ENCODE data around the gene ZNF582. TPM values are rescaled to one million over a fixed set of nuclear protein-coding genes. Genes with fewer than 3 reads are reported as not detected.
"Not testable (repeated sequence)": the region's sequence is repeated elsewhere in the genome, so short reads cannot be mapped to it uniquely, and the experiment has no call there.

Gene ZNF582
- total RNA-seq, 2 experiments from 2014 or later = 0.58 to 0.71 TPM

DNA sequence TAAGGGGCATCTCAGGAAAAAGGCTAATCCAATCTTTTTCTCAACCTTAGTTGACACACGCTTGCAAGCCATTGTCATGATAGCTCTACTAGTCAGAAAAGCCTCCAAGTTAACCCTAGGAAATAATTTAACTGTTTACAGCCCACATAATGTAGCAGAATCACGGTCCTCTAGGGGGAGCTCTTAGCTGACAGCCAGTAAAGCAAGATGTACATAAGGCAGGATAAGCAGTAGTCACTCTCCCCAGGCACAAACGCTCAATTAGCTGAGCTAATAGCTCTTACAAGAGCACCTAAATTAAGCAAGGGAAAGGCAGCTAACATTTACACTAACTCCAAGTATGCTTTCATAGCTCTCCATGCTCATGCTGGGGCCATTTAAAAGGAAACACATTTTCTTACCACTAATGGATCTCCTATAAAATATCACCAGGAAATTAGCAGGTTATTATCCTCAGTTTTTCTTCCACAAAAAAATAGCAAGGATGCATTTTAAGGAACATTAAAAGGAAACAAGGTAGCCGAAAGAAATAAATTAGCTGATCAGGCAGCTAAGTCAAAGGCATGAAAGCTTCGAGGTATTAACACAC, 45.0 kb downstream of the ZNF582 start:
- POLR2A ChIA-PET = interaction anchor here (0.5 kb wide), 1 partner anchor 294 kb away, joined by 3 read pairs; no protein-coding TSS in a partner anchor
- CTCF ChIA-PET = interaction anchor here (0.6 to 3.4 kb wide), 20 partner anchors 10 to 1540 kb away, joined by 3 to 33 read pairs (median 3); no protein-coding TSS in a partner anchor

DNA sequence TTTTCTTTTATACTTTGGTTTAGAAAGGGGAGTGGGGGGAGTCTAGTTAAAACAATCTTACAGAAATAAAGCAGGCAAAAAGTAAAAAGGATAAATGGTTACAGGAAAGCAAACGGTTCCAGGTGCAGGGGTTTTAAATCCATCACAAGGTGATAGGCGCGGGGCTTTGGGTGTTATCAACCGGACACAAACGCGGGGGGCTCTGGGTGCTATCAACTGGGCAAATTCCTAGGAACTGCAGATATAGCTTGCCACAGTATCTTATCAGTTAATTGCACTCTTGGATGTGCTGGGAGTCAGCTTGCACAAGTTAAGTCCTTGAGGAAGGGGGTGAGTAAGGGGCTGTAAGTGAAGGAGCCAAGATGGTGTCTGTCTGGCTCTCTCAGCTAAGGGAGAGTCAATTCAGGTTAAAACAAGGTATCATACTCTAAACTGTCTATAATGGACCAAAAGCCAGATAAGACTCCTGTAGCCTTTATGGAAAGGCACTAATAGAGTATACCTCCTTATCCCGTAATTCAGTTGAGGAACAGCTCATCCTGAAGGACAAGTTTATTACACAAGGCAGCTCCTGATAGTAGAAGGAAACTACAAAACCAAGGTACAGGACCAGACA, 46.1 kb downstream of the ZNF582 start:
- H3K9me3 Mint-ChIP-seq = peaks cover 7% of the 10 kb centered on the region
- intact Hi-C loops (cut with micrococcal nuclease) = no loop called here
- DNase-seq = no peak
- H3K27ac Mint-ChIP-seq = no peak overlapping the region
- peaks cover 7% of the 10 kb centered on the region for H3K27me3 Mint-ChIP-seq
- no peaks in the 10 kb centered on the region for H3K4me1 Mint-ChIP-seq (ENCODE audit: low read depth)
- peaks cover 6% of the 10 kb centered on the region for H3K36me3 Mint-ChIP-seq
- CTCF ChIA-PET = interaction anchor here (0.8 to 3.4 kb wide), 11 partner anchors 9 to 271 kb away, joined by 3 to 33 read pairs (median 5); no protein-coding TSS in a partner anchor
- H3K4me3 Mint-ChIP-seq = no peak overlapping the region
- POLR2A ChIA-PET = no interaction called here

More for the DNA sequence above, 45.0 kb downstream of the ZNF582 start:
- Mint-ChIP-seq H3K36me3 (no peaks in the 10 kb centered on the region), H3K4me3 (no peak overlapping the region), H3K27ac (no peak overlapping the region), H3K9me3 (no peaks in the 10 kb centered on the region), H3K27me3 (no peaks in the 10 kb centered on the region), H3K4me1 (ENCODE audit: low read depth) (no peaks in the 10 kb centered on the region)
- intact Hi-C loops (cut with micrococcal nuclease) = no loop called here
- peak; percentile 20 for DNase-seq

DNA sequence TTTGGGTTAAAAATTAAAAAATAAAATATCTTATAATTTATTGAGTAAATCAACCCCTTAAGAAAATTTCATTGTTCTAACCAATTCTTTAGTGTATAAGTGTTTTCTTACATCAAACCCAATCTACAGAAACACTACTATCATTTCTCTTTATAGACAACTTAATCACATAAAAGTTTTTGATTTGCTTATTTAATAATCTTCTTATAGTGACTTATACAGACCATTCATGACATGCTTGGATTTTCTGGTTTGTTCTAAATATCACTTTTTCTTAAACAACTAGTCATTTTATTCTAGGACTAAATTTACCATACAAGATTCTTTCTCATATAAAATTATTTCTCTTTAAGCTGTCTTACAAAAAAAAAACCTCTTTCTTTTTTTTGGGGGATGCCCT, 51.4 kb downstream of the ZNF582 start:
- intact Hi-C loops (cut with micrococcal nuclease) = no loop called here
- CTCF ChIA-PET = interaction anchor here (0.6 kb wide), 1 partner anchor 34 kb away, joined by 3 read pairs; no protein-coding TSS in a partner anchor
- Mint-ChIP-seq H3K36me3 (peaks cover 6% of the 10 kb centered on the region), H3K27me3 (peaks cover 15% of the 10 kb centered on the region), H3K4me1 (ENCODE audit: low read depth) (no peaks in the 10 kb centered on the region), H3K4me3 (no peak overlapping the region), H3K27ac (no peak overlapping the region), H3K9me3 (peaks cover 14% of the 10 kb centered on the region)
- POLR2A ChIA-PET = no interaction called here
- DNase-seq = no peak

DNA sequence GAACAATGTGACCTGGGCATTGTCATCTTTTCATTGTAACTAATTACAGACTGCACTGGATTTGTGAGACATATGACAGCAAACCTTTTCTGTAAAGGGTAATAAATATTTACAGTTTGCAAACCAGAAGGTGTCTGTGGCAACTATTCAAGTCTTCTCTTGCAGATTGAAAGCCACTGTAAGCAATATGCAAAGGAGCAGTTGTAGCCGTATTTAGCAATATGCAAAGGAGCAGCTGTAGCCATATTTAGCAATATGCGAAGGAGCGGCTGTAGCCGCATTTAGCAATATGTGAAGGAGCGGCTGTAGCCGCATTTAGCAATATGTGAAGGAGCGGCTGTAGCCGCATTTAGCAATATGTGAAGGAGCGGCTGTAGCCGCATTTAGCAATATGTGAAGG, 54.3 kb downstream of the ZNF582 start:
- DNase-seq; intact Hi-C loops (cut with micrococcal nuclease); H3K4me1 Mint-ChIP-seq (ENCODE audit: low read depth); H3K36me3 Mint-ChIP-seq; H3K27ac Mint-ChIP-seq; POLR2A ChIA-PET; H3K4me3 Mint-ChIP-seq: not testable (repeated sequence)
- CTCF ChIA-PET = interaction anchor here (0.9 to 1.3 kb wide), 2 partner anchors 9 to 85 kb away, joined by 3 to 5 read pairs; no protein-coding TSS in a partner anchor
- peaks cover 17% of the 10 kb centered on the region for H3K27me3 Mint-ChIP-seq
- peaks cover 16% of the 10 kb centered on the region for H3K9me3 Mint-ChIP-seq

DNA sequence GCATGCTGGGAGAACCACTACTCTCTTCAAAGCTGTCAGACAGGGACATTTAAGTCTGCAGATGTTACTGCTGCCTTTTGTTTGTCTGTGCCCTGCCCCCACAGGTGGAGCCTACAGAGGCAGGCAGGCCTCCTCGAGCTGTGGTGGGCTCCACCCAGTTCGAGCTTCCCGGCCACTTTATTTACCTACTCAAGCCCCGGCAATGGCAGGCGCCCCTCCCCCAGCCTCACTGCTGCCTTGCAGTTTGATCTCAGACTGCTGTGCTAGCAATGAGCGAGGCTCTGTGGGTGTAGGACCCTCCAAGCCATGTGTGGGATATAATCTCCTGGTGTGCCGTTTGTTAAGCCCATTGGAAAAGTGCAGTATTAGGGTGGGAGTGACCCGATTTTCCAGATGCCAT, 56.3 kb downstream of the ZNF582 start:
- intact Hi-C loops (cut with micrococcal nuclease); H3K27me3 Mint-ChIP-seq; H3K4me3 Mint-ChIP-seq; DNase-seq; H3K36me3 Mint-ChIP-seq; CTCF ChIA-PET; POLR2A ChIA-PET; H3K4me1 Mint-ChIP-seq (ENCODE audit: low read depth); H3K27ac Mint-ChIP-seq: not testable (repeated sequence)
- H3K9me3 Mint-ChIP-seq = peaks cover 16% of the 10 kb centered on the region

DNA sequence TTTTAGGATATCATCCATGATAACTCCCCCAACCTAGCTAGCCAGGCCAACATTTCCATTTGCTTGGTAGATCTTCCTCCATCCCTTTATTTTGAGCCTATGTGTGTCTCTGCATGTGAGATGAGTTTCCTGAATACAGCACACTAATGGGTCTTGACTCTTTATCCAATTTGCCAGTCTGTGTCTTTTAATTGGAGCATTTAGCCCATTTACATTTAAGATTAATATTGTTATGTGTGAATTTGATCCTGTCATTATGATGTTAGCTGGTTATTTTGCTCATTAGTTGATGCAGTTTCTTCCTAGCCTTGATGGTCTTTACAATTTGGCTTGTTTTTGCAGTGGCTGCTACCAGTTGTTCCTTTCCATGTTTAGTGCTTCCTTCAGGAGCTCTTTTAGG, 58.0 kb downstream of the ZNF582 start:
- DNase-seq; H3K27me3 Mint-ChIP-seq; intact Hi-C loops (cut with micrococcal nuclease); H3K36me3 Mint-ChIP-seq; H3K4me3 Mint-ChIP-seq; H3K27ac Mint-ChIP-seq; H3K4me1 Mint-ChIP-seq (ENCODE audit: low read depth); POLR2A ChIA-PET: not testable (repeated sequence)
- CTCF ChIA-PET = interaction anchor here (0.9 to 6.0 kb wide), 3 partner anchors 26 to 269 kb away, joined by 3 to 118 read pairs (median 3); no protein-coding TSS in a partner anchor
- H3K9me3 Mint-ChIP-seq = peaks cover 12% of the 10 kb centered on the region

DNA sequence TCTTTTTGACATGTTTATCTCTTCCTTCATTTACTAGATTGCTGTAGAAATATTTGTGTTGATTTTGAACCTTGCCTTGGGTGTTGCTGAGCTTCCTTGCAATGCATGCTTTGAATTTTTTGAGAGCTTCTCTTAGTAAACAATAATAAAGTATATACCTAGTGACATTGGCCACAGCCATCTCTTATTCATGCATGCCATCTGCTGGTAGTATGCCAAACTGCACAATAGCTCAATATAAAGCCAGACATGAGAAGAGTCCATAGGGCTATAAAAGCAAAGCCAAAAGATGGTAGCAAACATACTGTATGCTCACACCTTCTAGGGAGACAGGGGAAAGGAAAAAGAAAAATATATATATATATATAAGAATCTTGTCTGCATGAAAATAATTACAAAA, 59.8 kb downstream of the ZNF582 start:
- peak; percentile 34 for DNase-seq
- ChIA-PET POLR2A (no interaction called here), CTCF (interaction anchor here (0.6 to 6.0 kb wide), 29 partner anchors 13 to 701 kb away, joined by 3 to 118 read pairs (median 4); partner anchors contain the start of gene ZSCAN5A)
- Mint-ChIP-seq H3K27me3 (peaks cover 5% of the 10 kb centered on the region), H3K4me3 (no peak overlapping the region), H3K27ac (no peak overlapping the region), H3K9me3 (peaks cover 12% of the 10 kb centered on the region), H3K36me3 (no peaks in the 10 kb centered on the region), H3K4me1 (ENCODE audit: low read depth) (no peaks in the 10 kb centered on the region)
- intact Hi-C loops (cut with micrococcal nuclease) = loop anchor here (1.0 to 5.0 kb wide), 2 partner anchors 80 to 251 kb away; no protein-coding TSS in a partner anchor

Other genes with a start within 250 kb of the ZNF582 start
- gene GALP, start 217.5 kb downstream of the ZNF582 start, total RNA-seq = not detected
- not detected for gene ZSCAN5B, start 195.8 kb downstream of the ZNF582 start, total RNA-seq
- gene ZSCAN5C, start 191.3 kb downstream of the ZNF582 start, total RNA-seq = not detected
- gene EDDM13, start 120.8 kb downstream of the ZNF582 start, total RNA-seq = not detected
- 1 to 10 TPM; 4.5 to 5.2 TPM for gene ZSCAN5A, start 78.7 kb downstream of the ZNF582 start, total RNA-seq
- gene ZNF583, start 10.8 kb upstream of the ZNF582 start, total RNA-seq = 1 to 10 TPM; 1.6 to 1.8 TPM
- not detected for gene ZNF667, start 83.8 kb upstream of the ZNF582 start, total RNA-seq
- gene ZNF471, start 114.3 kb upstream of the ZNF582 start, total RNA-seq = under 1 TPM; 0.24 to 0.39 TPM
- gene ZFP28, start 145.4 kb upstream of the ZNF582 start, total RNA-seq = 1 to 10 TPM; 2.9 to 4.0 TPM
- 1 to 10 TPM; 1.7 to 1.8 TPM for gene ZNF470, start 173.9 kb upstream of the ZNF582 start, total RNA-seq
- gene ZNF71, start 201.8 kb upstream of the ZNF582 start, total RNA-seq = 1 to 10 TPM; 2.7 to 3.1 TPM
- not detected for gene SMIM17, start 249.6 kb upstream of the ZNF582 start, total RNA-seq

Data from activated CD4-positive, alpha-beta memory T cell treated with anti-CD3 and anti-CD28 coated beads for 36 hours (primary cell).